ENCODE data around the gene MPP3. TPM values are rescaled to one million over a fixed set of nuclear protein-coding genes. Genes with fewer than 3 reads are reported as not detected.
A peak's percentile ranks its signal among the peaks of the same experiment; 100 is the strongest.
"Not testable (repeated sequence)": the region's sequence is repeated elsewhere in the genome, so short reads cannot be mapped to it uniquely, and the experiment has no call there.

MPP3 gene
- total RNA-seq, 2 experiments from 2014 or later, result 0.11 TPM; not detected in 1

DNA sequence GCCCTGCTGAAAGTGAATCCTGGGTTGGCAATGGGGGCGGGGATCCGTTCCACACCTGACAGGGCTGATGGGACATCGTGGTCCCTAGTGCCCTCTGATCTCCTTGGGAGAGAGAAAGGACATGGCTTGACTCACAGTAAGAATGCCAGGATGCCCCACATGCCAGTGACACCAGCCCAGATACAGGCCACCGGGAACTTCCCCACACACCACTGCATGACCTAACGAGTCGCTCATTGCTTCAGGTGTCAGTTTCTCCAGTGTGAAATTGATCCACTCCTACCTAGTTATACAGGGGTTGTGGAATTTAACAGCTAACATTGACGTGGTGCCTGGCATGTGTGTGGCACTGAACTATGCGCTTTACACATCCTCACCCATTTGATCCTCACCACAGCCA lies 21.6 kb upstream of the MPP3 start:
- Mint-ChIP-seq H3K4me1 (no peaks in the 10 kb centered on the region), H3K27me3 (peaks cover 5% of the 10 kb centered on the region), H3K27ac (no peak overlapping the region), H3K9me3 (no peaks in the 10 kb centered on the region), H3K4me3 (no peak overlapping the region), H3K36me3 (no peaks in the 10 kb centered on the region)
- POLR2A ChIA-PET, result no interaction called here
- no peak for DNase-seq
- ATAC-seq (ENCODE audit: low read depth), result no peak

DNA sequence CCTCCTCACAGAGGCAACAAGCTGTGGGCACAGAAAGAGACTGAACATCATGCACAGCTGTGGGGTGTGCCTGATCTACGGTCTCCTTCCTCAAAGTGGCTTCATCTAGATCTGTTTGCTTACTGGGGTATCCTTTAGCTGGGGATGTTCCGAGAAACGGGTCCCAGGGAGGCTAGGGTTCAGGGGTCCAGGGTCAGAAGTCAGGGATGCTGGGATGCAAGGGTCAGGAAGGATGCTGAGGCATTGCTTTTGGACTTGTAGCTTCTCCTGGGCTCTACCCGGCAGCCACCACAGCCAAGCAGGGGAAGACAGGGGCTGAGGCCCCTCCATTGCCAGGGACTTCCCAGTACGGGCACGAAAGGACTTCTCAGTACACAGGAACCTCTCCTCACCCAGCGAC lies 20.6 kb upstream of the MPP3 start:
- Mint-ChIP-seq H3K4me3 (no peak overlapping the region), H3K27me3 (no peaks in the 10 kb centered on the region), H3K27ac (no peak overlapping the region), H3K36me3 (no peaks in the 10 kb centered on the region), H3K9me3 (no peaks in the 10 kb centered on the region), H3K4me1 (no peaks in the 10 kb centered on the region)
- no peak for DNase-seq
- no peak for ATAC-seq (ENCODE audit: low read depth)
- POLR2A ChIA-PET, result no interaction called here

DNA sequence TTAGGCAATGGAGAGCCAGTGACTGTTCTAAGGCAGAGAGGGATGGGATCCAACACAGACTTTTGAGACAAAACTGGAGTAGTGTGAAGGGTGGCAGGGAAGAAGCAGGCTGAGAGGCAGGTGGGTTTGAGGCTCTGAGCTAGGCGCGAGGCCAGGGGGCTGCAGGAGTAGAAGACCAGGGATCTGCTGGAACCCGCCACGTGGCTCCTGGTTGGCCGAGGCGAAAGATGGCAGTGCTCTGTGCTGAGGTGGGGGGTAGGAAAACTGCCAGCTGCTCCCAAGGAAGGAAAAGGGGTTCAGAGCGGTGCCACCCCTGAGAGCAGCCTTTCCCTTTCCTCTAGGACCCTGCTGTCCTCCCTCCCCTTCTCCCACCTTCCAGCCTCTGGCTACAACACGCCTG lies 19.6 kb upstream of the MPP3 start:
- Mint-ChIP-seq H3K27me3 (no peaks in the 10 kb centered on the region), H3K9me3 (no peaks in the 10 kb centered on the region), H3K27ac (no peak overlapping the region), H3K4me1 (no peaks in the 10 kb centered on the region), H3K4me3 (no peak overlapping the region), H3K36me3 (no peaks in the 10 kb centered on the region)
- no peak for DNase-seq
- POLR2A ChIA-PET, result no interaction called here
- ATAC-seq (ENCODE audit: low read depth), result no peak

DNA sequence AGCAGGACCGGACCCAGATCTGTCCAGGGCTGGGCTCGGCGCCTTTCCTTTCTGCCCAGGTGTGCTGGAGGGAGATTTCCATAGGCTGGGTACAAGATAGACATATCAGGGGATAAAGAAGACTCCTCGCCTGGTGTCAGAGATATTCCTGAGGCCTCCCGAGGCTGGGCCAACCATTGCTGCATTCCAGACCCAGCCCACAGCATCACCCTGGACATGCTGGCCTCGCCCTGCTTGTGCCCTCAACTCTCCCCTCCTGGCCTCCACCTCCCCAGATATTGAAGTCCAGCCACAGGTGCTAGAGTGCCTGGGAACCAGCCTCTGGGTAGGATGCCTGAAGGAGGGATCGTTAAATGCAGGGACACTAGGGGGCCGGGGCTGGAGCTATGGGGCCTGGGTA lies 16.2 kb upstream of the MPP3 start:
- H3K36me3 Mint-ChIP-seq, result no peaks in the 10 kb centered on the region

DNA sequence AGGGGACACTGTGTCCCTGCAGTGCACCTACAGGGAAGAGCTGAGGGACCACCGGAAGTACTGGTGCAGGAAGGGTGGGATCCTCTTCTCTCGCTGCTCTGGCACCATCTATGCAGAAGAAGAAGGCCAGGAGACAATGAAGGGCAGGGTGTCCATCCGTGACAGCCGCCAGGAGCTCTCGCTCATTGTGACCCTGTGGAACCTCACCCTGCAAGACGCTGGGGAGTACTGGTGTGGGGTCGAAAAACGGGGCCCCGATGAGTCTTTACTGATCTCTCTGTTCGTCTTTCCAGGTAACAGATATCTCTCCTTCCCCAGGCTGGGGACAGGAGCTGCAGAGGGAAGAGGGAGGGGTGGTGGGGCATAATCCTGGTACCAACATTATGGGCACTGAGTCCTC lies 15.7 kb upstream of the MPP3 start:
- Mint-ChIP-seq H3K4me1 (peaks cover 3% of the 10 kb centered on the region), H3K4me3 (no peak overlapping the region), H3K36me3 (no peaks in the 10 kb centered on the region), H3K9me3 (no peaks in the 10 kb centered on the region), H3K27me3 (no peaks in the 10 kb centered on the region), H3K27ac (no peak overlapping the region)
- DNase-seq (no peak), ATAC-seq (ENCODE audit: low read depth) (no peak)
- POLR2A ChIA-PET, result interaction anchor here (0.5 kb wide), 1 partner anchor 31 kb away, joined by 3 read pairs; no protein-coding TSS in a partner anchor

More for the DNA sequence above, 16.2 kb upstream of the MPP3 start:
- DNase-seq, result no peak
- Mint-ChIP-seq H3K4me3 (no peak overlapping the region), H3K4me1 (peaks cover 3% of the 10 kb centered on the region), H3K27ac (no peak overlapping the region), H3K27me3 (no peaks in the 10 kb centered on the region), H3K9me3 (no peaks in the 10 kb centered on the region)
- ATAC-seq (ENCODE audit: low read depth), result no peak
- POLR2A ChIA-PET, result interaction anchor here (0.5 kb wide), 1 partner anchor 31 kb away, joined by 3 read pairs; no protein-coding TSS in a partner anchor

DNA sequence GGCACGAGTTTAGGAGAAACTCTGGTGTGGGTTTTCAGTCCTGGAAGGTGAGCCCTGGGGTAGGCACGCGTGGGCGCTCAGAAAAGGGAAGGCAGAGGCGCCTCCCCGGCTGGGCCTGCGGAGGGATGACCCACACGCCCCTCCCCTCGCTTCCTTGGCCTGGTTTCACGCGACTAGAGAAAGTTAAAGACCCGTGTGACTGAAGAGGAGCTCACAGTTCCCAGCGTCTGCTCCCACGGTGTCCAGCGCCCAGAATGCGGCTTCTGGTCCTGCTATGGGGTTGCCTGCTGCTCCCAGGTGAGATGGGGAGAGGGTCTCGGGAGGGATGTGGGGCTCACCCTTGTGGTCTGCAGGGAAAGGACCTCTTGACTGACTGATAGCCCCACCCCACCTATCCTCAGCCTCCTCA lies 14.0 kb upstream of the MPP3 start, which contains the start of gene CD300LG:
Gene CD300LG, plus strand, starts transcription at position 214 of the 409 bp plus-strand sequence. Its CDS starts 41 bp downstream, at position 255.
- POLR2A ChIA-PET, result no interaction called here

DNA sequence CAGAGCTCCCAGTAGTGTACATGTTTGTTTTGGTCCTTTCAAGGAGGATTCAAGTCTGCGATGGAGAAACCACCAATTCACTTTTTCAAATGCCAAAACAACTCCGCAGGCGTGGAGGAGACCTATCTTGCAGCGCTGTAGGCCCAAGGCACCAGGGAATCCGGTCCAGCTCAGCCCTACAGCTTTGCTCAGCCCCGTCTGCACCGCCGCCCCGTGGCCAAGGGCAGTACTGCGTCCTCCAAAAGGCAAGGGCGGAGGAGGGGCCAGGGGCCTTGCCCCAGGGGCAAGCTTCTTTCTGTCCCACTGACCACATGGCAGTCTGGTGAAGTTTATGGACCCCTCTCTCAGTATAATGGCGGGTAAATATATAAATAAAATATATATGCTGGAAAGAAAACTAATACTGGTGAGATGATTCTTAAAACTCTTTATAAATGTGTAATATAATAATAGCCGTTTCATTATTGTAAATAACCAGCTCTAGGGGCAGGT lies 13.3 kb upstream of the MPP3 start:
- peak; percentile 87 for DNase-seq
- POLR2A ChIA-PET, result no interaction called here
- Mint-ChIP-seq H3K27ac (no peak overlapping the region), H3K27me3 (peaks cover 8% of the 10 kb centered on the region), H3K36me3 (no peaks in the 10 kb centered on the region), H3K4me1 (peaks cover 3% of the 10 kb centered on the region), H3K9me3 (no peaks in the 10 kb centered on the region), H3K4me3 (no peak overlapping the region)
- peak; percentile 93 for ATAC-seq (ENCODE audit: low read depth)

More for the DNA sequence above, 14.0 kb upstream of the MPP3 start, which contains the start of gene CD300LG:
- no peak for DNase-seq
- ATAC-seq (ENCODE audit: low read depth), result no peak
- peaks cover 3% of the 10 kb centered on the region for H3K4me1 Mint-ChIP-seq
- no peak within 1 kb of the TSS for H3K27ac Mint-ChIP-seq
- no peaks in the 10 kb centered on the region for H3K9me3 Mint-ChIP-seq
- no peaks in the 10 kb centered on the region for H3K36me3 Mint-ChIP-seq
- H3K4me3 Mint-ChIP-seq, result no peak within 1 kb of the TSS
- H3K27me3 Mint-ChIP-seq, result peaks cover 6% of the 10 kb centered on the region

DNA sequence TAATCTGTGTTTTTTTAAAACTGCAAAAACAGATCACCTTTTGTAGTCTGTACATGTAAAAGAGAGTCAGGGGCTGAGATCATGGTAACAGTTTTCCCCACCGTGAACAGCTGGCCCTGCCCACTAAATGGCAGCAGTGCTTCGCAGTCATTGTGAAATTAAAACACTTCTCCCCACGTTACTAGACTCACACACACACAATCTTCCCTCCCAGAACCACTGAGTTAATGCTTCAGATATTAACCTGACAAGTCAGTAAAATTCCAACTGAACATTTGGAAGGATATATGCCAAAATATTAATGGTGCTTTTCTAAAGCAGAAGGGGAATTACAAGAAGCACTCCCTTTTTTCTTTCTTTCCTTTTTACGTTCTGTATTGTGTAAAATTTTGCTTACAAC lies 12.8 kb upstream of the MPP3 start:
- Mint-ChIP-seq H3K9me3 (no peaks in the 10 kb centered on the region), H3K36me3 (no peaks in the 10 kb centered on the region), H3K27me3 (peaks cover 10% of the 10 kb centered on the region), H3K4me1 (peaks cover 3% of the 10 kb centered on the region), H3K4me3 (no peak overlapping the region), H3K27ac (no peak overlapping the region)
- no peak for ATAC-seq (ENCODE audit: low read depth)
- POLR2A ChIA-PET, result no interaction called here
- no peak for DNase-seq

DNA sequence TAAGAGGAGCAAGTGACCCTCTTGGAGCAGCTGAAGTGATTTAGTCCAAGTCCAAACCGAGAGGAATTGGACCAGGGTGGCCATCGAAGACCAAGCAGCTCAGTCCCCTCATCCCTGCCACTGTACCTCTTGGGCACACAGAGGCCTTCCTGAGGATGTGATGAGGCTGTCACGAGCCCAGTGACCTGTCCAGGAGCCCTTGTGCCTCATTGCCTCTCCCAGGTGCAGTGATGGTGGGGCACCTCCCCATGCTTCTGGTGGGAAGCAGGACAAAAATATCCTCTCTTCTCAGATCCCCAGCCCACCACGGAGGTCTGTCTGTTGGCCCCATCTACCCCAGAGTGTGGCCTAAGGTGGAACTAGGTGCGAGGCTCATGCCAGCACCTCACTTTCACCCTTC lies 11.3 kb upstream of the MPP3 start:
- Mint-ChIP-seq H3K27me3 (peaks cover 16% of the 10 kb centered on the region), H3K27ac (no peak overlapping the region), H3K36me3 (no peaks in the 10 kb centered on the region), H3K9me3 (no peaks in the 10 kb centered on the region), H3K4me3 (no peak overlapping the region), H3K4me1 (peaks cover 3% of the 10 kb centered on the region)
- ATAC-seq (ENCODE audit: low read depth) (no peak), DNase-seq (no peak)
- POLR2A ChIA-PET, result no interaction called here

DNA sequence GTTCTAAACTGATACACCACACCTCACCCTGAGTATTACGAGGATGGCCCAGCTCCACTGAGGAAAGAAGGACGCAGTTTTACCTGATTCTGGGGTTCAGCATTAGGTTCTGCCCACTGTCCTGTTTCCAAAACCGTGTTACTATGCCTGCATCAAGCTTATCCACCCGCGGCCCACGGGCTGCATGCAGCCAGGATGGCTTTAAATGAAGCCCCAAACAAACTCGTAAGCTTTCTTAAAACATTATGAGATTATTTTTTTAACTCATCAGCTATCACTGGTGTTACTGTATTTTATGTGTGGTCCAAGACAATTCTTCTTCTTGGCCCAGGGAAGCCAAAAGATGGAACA lies 10.0 kb upstream of the MPP3 start:
- no peak for DNase-seq

DNA sequence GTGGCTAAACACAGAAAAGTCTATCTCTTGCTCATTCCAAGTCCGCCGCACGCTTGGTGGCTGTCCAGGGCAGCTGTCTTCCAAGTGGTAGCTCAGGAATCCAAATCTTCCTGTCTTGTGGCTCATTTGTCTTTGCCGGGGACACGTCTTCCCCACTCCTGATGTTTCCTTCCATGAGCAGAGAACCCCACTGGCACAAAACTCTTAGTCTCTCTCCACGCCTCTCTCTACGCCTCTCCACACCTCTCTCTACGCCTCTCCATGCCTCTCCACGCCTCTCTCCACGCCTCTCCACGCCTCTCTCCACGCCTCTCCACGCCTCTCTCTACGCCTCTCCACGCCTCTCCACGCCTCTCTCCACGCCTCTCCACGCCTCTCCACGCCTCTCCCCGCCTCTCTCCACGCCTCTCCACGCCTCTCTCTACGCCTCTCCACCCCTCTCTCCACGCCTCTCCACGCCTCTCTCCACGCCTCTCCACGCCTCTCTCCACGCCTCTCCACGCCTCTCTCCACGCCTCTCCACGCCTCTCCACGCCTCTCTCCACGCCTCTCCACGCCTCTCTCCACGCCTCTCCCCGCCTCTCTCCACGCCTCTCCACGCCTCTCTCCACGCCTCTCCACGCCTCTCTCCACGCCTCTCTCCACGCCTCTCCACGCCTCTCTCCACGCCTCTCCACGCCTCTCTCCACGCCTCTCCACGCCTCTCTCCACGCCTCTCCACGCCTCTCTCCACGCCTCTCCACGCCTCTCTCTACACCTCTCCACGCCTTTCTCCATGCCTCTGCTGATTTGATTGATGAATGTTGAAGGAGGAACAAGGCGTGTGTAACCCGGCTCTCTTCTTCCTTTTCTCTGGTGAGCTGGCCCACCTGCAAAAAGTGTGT lies 9.4 kb upstream of the MPP3 start:
- peaks cover 20% of the 10 kb centered on the region for H3K27me3 Mint-ChIP-seq
- ATAC-seq (ENCODE audit: low read depth); H3K36me3 Mint-ChIP-seq; H3K4me1 Mint-ChIP-seq; H3K27ac Mint-ChIP-seq; POLR2A ChIA-PET; H3K4me3 Mint-ChIP-seq; DNase-seq; H3K9me3 Mint-ChIP-seq: not testable (repeated sequence)

More for the DNA sequence above, 10.0 kb upstream of the MPP3 start:
- Mint-ChIP-seq H3K4me1 (peaks cover 3% of the 10 kb centered on the region), H3K9me3 (no peaks in the 10 kb centered on the region), H3K27me3 (peaks cover 17% of the 10 kb centered on the region), H3K27ac (no peak overlapping the region), H3K4me3 (no peak overlapping the region), H3K36me3 (no peaks in the 10 kb centered on the region)
- ATAC-seq (ENCODE audit: low read depth), result no peak
- POLR2A ChIA-PET, result no interaction called here

DNA sequence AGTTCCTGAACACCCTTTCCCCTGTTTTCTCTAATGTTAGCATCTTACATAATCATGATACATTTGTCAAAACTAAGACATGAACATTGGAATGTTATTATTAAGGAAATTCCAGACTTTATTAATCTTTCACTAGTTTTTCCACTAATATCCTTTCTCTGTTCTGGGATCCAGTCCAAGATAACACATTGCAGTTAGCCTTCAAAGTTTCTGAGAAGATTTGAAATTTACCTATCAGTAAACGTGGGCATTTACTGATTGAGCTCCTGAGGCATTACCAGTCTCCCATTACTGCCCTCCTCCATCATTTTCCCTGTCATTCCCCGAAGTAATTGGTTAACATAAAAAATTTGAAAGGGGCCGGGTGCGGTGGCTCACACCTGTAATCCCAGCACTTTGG lies 8.3 kb upstream of the MPP3 start:
- Mint-ChIP-seq H3K9me3 (no peaks in the 10 kb centered on the region), H3K27me3 (peaks cover 29% of the 10 kb centered on the region), H3K4me1 (peaks cover 2% of the 10 kb centered on the region), H3K36me3 (no peaks in the 10 kb centered on the region), H3K4me3 (no peak overlapping the region), H3K27ac (no peak overlapping the region)
- POLR2A ChIA-PET, result no interaction called here
- ATAC-seq (ENCODE audit: low read depth) (no peak), DNase-seq (no peak)

DNA sequence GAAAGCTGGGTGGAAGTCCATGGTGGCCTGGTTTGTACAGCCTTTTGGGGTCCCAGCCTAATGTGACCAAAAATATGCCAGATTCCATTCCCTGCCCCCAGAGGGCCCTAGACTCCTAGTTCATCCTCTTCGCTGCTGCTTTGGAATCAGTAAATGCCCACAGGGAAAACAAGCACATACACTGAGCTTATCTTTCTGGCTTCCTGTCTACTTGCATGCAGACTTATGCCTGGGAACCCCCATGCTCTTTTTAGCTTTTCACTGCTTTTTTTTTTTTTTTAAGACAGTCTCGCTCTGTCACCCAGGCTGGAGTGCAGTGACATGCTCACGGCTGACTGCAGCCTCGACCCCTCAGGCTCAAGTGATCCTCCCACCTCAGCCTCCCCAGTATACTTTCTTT lies 7.9 kb upstream of the MPP3 start:
- DNase-seq (no peak), ATAC-seq (ENCODE audit: low read depth) (no peak)
- Mint-ChIP-seq H3K9me3 (no peaks in the 10 kb centered on the region), H3K4me3 (no peak overlapping the region), H3K36me3 (no peaks in the 10 kb centered on the region), H3K27ac (no peak overlapping the region), H3K27me3 (peaks cover 34% of the 10 kb centered on the region), H3K4me1 (no peaks in the 10 kb centered on the region)
- POLR2A ChIA-PET, result no interaction called here

DNA sequence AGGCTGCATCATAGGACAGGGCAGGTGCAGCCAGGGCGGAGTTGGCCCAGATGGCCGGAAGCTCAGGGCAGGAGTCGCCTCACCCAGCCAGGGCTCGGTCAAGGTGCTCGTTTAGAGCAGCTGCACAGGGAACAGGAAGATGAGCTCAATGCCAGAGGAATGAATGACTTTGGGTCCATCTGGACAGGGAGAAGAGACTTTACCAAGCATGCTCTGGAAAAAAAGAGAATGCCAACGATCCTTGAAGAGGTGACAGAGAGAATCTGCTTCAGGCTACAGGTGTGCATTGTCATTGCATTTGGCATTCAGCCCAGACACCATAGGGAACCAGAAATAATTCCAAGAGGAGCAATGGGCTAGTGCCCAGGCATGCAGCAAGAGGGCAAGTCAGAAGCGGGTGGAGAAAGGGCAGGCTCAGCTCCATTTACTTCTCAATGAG lies 6.7 kb upstream of the MPP3 start:
- POLR2A ChIA-PET, result no interaction called here
- Mint-ChIP-seq H3K27ac (no peak overlapping the region), H3K36me3 (no peaks in the 10 kb centered on the region)

More for the DNA sequence above, 6.7 kb upstream of the MPP3 start:
- Mint-ChIP-seq H3K9me3 (no peaks in the 10 kb centered on the region), H3K4me3 (no peak overlapping the region), H3K4me1 (no peaks in the 10 kb centered on the region), H3K27me3 (peaks cover 45% of the 10 kb centered on the region)
- ATAC-seq (ENCODE audit: low read depth), result no peak
- no peak for DNase-seq

Data from activated naive CD8-positive, alpha-beta T cell treated with anti-CD3 and anti-CD28 coated beads, Interleukin-2, amount 10 ng/mL, durations not matched to agents 7 days and 5 days (primary cell).